GM23338 (cell line): ENCODE measurements around the gene AKAP8L. TPM values are rescaled to one million over a fixed set of nuclear protein-coding genes. Genes with fewer than 3 reads are reported as not detected.

Experiments
- ATAC-seq: fragments of 200-7000 bp; cut with Tn5 transposase; 3 replicates; pipeline ENCODE4 v1.9.1; 2020
- DNase-seq: peaks from one replicate; pipeline ENCODE4 v3.0.0-alpha.2; 2015; ENCODE audit warnings: low spot score
- H2AFZ ChIP-seq: fragments of 200-600 bp; sonication (generic); 2 replicates; pipeline ENCODE4 v1.8.0; 2016; ENCODE audit warnings: antibody characterized with exemption, mild to moderate bottlenecking, moderate library complexity
- H3F3A ChIP-seq: fragments of 200-600 bp; sonication (generic); replicated peaks from 2 replicates; pipeline ENCODE4 v1.8.0; 2017; ENCODE audit warnings: antibody characterized with exemption, mixed run types, low read depth
- H3K27ac ChIP-seq: fragments of 200-600 bp; sonication (generic); 2 replicates; pipeline ENCODE4 v1.6.1; 2016; ENCODE audit warnings: low read depth
- H3K27me3 ChIP-seq: fragments of 200-600 bp; sonication (generic); 2 replicates; pipeline ENCODE4 v1.8.0; 2016; ENCODE audit warnings: mild to moderate bottlenecking, mixed run types, moderate library complexity; ENCODE audit not compliant: insufficient read depth
- H3K36me3 ChIP-seq: fragments of 200-600 bp; sonication (generic); 2 replicates; pipeline ENCODE4 v1.8.0; 2016; ENCODE audit warnings: mild to moderate bottlenecking; ENCODE audit not compliant: insufficient read depth
- H3K4me1 ChIP-seq: fragments of 200-600 bp; sonication (generic); 2 replicates; pipeline ENCODE4 v1.8.0; 2016; ENCODE audit warnings: mild to moderate bottlenecking, moderate library complexity; ENCODE audit not compliant: insufficient read depth
- H3K4me2 ChIP-seq: fragments of 200-600 bp; sonication (generic); 2 replicates; pipeline ENCODE4 v1.7.1; 2017; ENCODE audit warnings: mixed run types
- H3K4me3 ChIP-seq: fragments of 200-600 bp; sonication (generic); 2 replicates; pipeline ENCODE4 v1.6.1; 2016; ENCODE audit warnings: mixed run types
- H3K79me2 ChIP-seq: fragments of 200-600 bp; sonication (generic); replicated peaks from 2 replicates; pipeline ENCODE4 v1.8.0; 2017; ENCODE audit warnings: mild to moderate bottlenecking; ENCODE audit not compliant: insufficient read depth
- H3K9me2 ChIP-seq: fragments of 200-600 bp; sonication (generic); 2 replicates; pipeline ENCODE4 v1.8.0; 2017; ENCODE audit not compliant: insufficient read depth
- H4K20me1 ChIP-seq: fragments of 200-600 bp; sonication (generic); replicated peaks from 2 replicates; pipeline ENCODE4 v1.8.0; 2017; ENCODE audit warnings: mild to moderate bottlenecking; ENCODE audit not compliant: insufficient read depth
- H3K27ac Mint-ChIP-seq: 2 replicates; pipeline ENCODE4 v1.8.0; 2020; ENCODE audit warnings: inconsistent platforms, mild to moderate bottlenecking, moderate library complexity, mixed read lengths
- H3K27me3 Mint-ChIP-seq: 3 replicates; pipeline ENCODE4 v1.8.0; 2022; ENCODE audit warnings: low read depth, mild to moderate bottlenecking, moderate library complexity, mixed read lengths, inconsistent platforms; ENCODE audit not compliant: insufficient read depth, poor library complexity
- H3K36me3 Mint-ChIP-seq: 3 replicates; pipeline ENCODE4 v1.8.0; 2021; ENCODE audit warnings: low read depth, mild to moderate bottlenecking, inconsistent platforms, moderate library complexity, mixed read lengths
- H3K4me1 Mint-ChIP-seq: 3 replicates; pipeline ENCODE4 v1.8.0; 2020; ENCODE audit warnings: mild to moderate bottlenecking, inconsistent platforms, mixed read lengths
- H3K4me3 Mint-ChIP-seq: 3 replicates; pipeline ENCODE4 v1.8.0; 2021; ENCODE audit warnings: moderate library complexity, mild to moderate bottlenecking, inconsistent platforms, mixed read lengths
- H3K9me3 Mint-ChIP-seq: 3 replicates; pipeline ENCODE4 v1.8.0; 2020; ENCODE audit warnings: moderate library complexity, mild to moderate bottlenecking, inconsistent platforms, mixed read lengths
- CREB1 ChIP-seq: fragments of 250-450 bp; sonication (Bioruptor Pico); IDR thresholded peaks from 2 replicates; pipeline ENCODE4 v1.5.0; 2020; ENCODE audit warnings: low read depth, mild to moderate bottlenecking, moderate library complexity
- CTCF ChIP-seq, 2 experiments: fragments of 200-600 bp in 1 of 2; sonication (generic) in 1 of 2; conservative IDR thresholded peaks; 2 replicates each; pipeline versions ENCODE4 v1.5.1 to v1.6.1; 2016 to 2017; ENCODE audit warnings: antibody characterized with exemption in 2 of 2, low read depth in 2 of 2, mild to moderate bottlenecking in 2 of 2, moderate library complexity in 1 of 2
- ETS1 ChIP-seq: IDR thresholded peaks from 2 replicates; pipeline ENCODE4 v1.6.1; 2016; ENCODE audit warnings: antibody characterized with exemption
- EZH2 ChIP-seq: fragments of 200-600 bp; sonication (generic); IDR thresholded peaks from one replicate; pipeline ENCODE4 v1.8.0; 2017; ENCODE audit warnings: antibody characterized with exemption, mild to moderate bottlenecking, low read depth; ENCODE audit not compliant: unreplicated experiment
- EZH2phosphoT487 ChIP-seq: fragments of 200-600 bp; sonication (generic); IDR thresholded peaks from one replicate; pipeline ENCODE4 v1.8.1; 2018; ENCODE audit warnings: antibody characterized with exemption; ENCODE audit not compliant: unreplicated experiment
- JUNB ChIP-seq: IDR thresholded peaks from one replicate; pipeline ENCODE4 v1.6.1; 2016; ENCODE audit warnings: antibody characterized with exemption; ENCODE audit not compliant: unreplicated experiment
- NANOG ChIP-seq: IDR thresholded peaks from 2 replicates; pipeline ENCODE4 v1.6.1; 2016; ENCODE audit warnings: antibody characterized with exemption, borderline replicate concordance
- POLR2AphosphoS5 ChIP-seq: IDR thresholded peaks from 2 replicates; pipeline ENCODE4 v1.6.1; 2016; ENCODE audit warnings: antibody characterized with exemption, low read depth
- STAT1 ChIP-seq: IDR thresholded peaks from one replicate; pipeline ENCODE4 v1.6.1; 2016; ENCODE audit warnings: antibody characterized with exemption; ENCODE audit not compliant: unreplicated experiment
- ZNF114 ChIP-seq: fragments of 250-450 bp; sonication (Bioruptor Pico); IDR thresholded peaks from 2 replicates; pipeline ENCODE4 v1.5.0; 2020; ENCODE audit warnings: mild to moderate bottlenecking, moderate library complexity
- ZNF331 ChIP-seq: fragments of 250-450 bp; sonication (Bioruptor Pico); IDR thresholded peaks from 2 replicates; pipeline ENCODE4 v1.5.0; 2020; ENCODE audit warnings: low read depth, mild to moderate bottlenecking, moderate library complexity
- polyA plus RNA-seq: library from polyadenylated mRNA; unstranded; fragments of >200 nt; fragmentation: Nextera tagmentation; extraction: Ambion mirVana; gene quantifications from 2 replicates; pipeline ENCODE4 v1.2.1, GENCODE V29; 2016
- total RNA-seq: library from RNA; depleted of rRNA; stranded (reverse); fragments of >200 nt; shearing (Covaris generic); gene quantifications from 2 replicates; pipeline ENCODE4 v1.2.3, GENCODE V29; 2014
- TF ChIP-seq, protein P1 (sequence below): fragments of 250-450 bp; sonication (Bioruptor Pico); IDR thresholded peaks from 2 replicates; pipeline ENCODE4 v1.5.0; 2020; ENCODE audit warnings: mild to moderate bottlenecking, moderate library complexity
- TF ChIP-seq, protein P2 (sequence below): IDR thresholded peaks from one replicate; pipeline ENCODE4 v1.6.1; 2018; ENCODE audit warnings: antibody characterized with exemption; ENCODE audit not compliant: unreplicated experiment

AKAP8L gene
- total and polyA plus RNA-seq, 2 experiments from 2014 or later = 78.8 to 165 TPM

DNA sequence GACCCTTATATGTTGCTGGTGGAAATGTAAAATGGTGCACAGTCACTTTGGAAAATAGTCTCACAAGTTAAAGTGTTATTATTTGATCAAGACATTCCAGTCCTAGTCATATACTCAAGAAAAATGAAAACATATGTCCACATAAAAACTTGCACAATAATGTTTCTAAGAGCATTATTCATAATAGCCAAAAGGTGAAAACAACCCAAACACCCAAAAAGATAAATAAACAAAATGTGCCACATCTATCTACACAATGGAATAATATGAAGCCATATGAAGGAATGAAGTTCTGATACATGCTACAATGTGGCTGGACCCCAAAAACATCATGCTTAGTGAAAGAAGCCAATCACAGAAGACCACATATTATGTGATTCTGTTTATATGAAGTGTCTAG is 24.8 kb downstream of the AKAP8L start:
- 0 out of 2 replicates have a peak, but pooled peaks cover 5% of the 10 kb centered on the region for H3F3A ChIP-seq
- no peaks in the 10 kb centered on the region for H3K9me2 ChIP-seq
- H3K4me3 Mint-ChIP-seq = no peak overlapping the region
- H3K9me3 Mint-ChIP-seq = no peaks in the 10 kb centered on the region; the same call in 1 of the 3 replicates
- H3K27ac Mint-ChIP-seq = no peak overlapping the region
- H3K4me3 ChIP-seq = no peak overlapping the region
- H4K20me1 ChIP-seq = peaks cover 13% of the 10 kb centered on the region
- H3K36me3 Mint-ChIP-seq = peaks cover 80% of the 10 kb centered on the region
- ATAC-seq = no peak
- no peaks in the 10 kb centered on the region for H3K4me1 Mint-ChIP-seq
- H3K4me2 ChIP-seq = no peak overlapping the region
- TF ChIP-seq JUNB = no peak
- TF ChIP-seq, protein P1, sequence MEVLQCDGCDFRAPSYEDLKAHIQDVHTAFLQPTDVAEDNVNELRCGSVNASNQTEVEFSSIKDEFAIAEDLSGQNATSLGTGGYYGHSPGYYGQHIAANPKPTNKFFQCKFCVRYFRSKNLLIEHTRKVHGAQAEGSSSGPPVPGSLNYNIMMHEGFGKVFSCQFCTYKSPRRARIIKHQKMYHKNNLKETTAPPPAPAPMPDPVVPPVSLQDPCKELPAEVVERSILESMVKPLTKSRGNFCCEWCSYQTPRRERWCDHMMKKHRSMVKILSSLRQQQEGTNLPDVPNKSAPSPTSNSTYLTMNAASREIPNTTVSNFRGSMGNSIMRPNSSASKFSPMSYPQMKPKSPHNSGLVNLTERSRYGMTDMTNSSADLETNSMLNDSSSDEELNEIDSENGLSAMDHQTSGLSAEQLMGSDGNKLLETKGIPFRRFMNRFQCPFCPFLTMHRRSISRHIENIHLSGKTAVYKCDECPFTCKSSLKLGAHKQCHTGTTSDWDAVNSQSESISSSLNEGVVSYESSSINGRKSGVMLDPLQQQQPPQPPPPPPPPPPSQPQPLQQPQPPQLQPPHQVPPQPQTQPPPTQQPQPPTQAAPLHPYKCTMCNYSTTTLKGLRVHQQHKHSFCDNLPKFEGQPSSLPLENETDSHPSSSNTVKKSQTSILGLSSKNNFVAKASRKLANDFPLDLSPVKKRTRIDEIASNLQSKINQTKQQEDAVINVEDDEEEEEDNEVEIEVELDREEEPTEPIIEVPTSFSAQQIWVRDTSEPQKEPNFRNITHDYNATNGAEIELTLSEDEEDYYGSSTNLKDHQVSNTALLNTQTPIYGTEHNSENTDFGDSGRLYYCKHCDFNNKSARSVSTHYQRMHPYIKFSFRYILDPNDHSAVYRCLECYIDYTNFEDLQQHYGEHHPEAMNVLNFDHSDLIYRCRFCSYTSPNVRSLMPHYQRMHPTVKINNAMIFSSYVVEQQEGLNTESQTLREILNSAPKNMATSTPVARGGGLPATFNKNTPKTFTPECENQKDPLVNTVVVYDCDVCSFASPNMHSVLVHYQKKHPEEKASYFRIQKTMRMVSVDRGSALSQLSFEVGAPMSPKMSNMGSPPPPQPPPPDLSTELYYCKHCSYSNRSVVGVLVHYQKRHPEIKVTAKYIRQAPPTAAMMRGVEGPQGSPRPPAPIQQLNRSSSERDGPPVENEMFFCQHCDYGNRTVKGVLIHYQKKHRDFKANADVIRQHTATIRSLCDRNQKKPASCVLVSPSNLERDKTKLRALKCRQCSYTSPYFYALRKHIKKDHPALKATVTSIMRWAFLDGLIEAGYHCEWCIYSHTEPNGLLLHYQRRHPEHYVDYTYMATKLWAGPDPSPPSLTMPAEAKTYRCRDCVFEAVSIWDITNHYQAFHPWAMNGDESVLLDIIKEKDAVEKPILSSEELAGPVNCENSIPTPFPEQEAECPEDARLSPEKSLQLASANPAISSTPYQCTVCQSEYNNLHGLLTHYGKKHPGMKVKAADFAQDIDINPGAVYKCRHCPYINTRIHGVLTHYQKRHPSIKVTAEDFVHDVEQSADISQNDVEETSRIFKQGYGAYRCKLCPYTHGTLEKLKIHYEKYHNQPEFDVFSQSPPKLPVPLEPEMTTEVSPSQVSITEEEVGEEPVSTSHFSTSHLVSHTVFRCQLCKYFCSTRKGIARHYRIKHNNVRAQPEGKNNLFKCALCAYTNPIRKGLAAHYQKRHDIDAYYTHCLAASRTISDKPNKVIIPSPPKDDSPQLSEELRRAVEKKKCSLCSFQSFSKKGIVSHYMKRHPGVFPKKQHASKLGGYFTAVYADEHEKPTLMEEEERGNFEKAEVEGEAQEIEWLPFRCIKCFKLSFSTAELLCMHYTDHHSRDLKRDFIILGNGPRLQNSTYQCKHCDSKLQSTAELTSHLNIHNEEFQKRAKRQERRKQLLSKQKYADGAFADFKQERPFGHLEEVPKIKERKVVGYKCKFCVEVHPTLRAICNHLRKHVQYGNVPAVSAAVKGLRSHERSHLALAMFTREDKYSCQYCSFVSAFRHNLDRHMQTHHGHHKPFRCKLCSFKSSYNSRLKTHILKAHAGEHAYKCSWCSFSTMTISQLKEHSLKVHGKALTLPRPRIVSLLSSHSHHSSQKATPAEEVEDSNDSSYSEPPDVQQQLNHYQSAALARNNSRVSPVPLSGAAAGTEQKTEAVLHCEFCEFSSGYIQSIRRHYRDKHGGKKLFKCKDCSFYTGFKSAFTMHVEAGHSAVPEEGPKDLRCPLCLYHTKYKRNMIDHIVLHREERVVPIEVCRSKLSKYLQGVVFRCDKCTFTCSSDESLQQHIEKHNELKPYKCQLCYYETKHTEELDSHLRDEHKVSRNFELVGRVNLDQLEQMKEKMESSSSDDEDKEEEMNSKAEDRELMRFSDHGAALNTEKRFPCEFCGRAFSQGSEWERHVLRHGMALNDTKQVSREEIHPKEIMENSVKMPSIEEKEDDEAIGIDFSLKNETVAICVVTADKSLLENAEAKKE = no peak
- no peak for TF ChIP-seq NANOG
- TF ChIP-seq CTCF (conservative IDR thresholded peaks at IDR 0.05; ENCODE audit: low read depth in 2 of 2) = no peak
- TF ChIP-seq STAT1 = no peak
- TF ChIP-seq ZNF331 (CRISPR knock-in tag) = no peak
- TF ChIP-seq ETS1 = no peak
- TF ChIP-seq, protein P2, sequence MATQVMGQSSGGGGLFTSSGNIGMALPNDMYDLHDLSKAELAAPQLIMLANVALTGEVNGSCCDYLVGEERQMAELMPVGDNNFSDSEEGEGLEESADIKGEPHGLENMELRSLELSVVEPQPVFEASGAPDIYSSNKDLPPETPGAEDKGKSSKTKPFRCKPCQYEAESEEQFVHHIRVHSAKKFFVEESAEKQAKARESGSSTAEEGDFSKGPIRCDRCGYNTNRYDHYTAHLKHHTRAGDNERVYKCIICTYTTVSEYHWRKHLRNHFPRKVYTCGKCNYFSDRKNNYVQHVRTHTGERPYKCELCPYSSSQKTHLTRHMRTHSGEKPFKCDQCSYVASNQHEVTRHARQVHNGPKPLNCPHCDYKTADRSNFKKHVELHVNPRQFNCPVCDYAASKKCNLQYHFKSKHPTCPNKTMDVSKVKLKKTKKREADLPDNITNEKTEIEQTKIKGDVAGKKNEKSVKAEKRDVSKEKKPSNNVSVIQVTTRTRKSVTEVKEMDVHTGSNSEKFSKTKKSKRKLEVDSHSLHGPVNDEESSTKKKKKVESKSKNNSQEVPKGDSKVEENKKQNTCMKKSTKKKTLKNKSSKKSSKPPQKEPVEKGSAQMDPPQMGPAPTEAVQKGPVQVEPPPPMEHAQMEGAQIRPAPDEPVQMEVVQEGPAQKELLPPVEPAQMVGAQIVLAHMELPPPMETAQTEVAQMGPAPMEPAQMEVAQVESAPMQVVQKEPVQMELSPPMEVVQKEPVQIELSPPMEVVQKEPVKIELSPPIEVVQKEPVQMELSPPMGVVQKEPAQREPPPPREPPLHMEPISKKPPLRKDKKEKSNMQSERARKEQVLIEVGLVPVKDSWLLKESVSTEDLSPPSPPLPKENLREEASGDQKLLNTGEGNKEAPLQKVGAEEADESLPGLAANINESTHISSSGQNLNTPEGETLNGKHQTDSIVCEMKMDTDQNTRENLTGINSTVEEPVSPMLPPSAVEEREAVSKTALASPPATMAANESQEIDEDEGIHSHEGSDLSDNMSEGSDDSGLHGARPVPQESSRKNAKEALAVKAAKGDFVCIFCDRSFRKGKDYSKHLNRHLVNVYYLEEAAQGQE = no peak
- TF ChIP-seq CREB1 = no peak
- no peak for TF ChIP-seq EZH2
- no peak for TF ChIP-seq POLR2AphosphoS5
- TF ChIP-seq ZNF114 (CRISPR knock-in tag) = no peak
- no peak for TF ChIP-seq EZH2phosphoT487
- H3K36me3 ChIP-seq = peaks cover 23% of the 10 kb centered on the region
- no peaks in the 10 kb centered on the region for H3K4me1 ChIP-seq
- peaks cover 52% of the 10 kb centered on the region for H3K79me2 ChIP-seq
- H3K27ac ChIP-seq = no peak overlapping the region
- peaks cover 1% of the 10 kb centered on the region for H3K27me3 Mint-ChIP-seq
- no peak for DNase-seq
- no peak overlapping the region for H2AFZ ChIP-seq
- no peaks in the 10 kb centered on the region for H3K27me3 ChIP-seq
